NCI-H2227 (cell line): Measurements from ENCODE around the gene VPS9D1.
"Not testable (repeated sequence)": the region's sequence is repeated elsewhere in the genome, so short reads cannot be mapped to it uniquely, and the experiment has no call there.

Experiments used
- DNase-seq: peaks from one replicate; lab custom pipeline; 2025; ENCODE audit not compliant: unreplicated experiment; lab: John Stamatoyannopoulos, UW

VPS9D1 gene

DNA sequence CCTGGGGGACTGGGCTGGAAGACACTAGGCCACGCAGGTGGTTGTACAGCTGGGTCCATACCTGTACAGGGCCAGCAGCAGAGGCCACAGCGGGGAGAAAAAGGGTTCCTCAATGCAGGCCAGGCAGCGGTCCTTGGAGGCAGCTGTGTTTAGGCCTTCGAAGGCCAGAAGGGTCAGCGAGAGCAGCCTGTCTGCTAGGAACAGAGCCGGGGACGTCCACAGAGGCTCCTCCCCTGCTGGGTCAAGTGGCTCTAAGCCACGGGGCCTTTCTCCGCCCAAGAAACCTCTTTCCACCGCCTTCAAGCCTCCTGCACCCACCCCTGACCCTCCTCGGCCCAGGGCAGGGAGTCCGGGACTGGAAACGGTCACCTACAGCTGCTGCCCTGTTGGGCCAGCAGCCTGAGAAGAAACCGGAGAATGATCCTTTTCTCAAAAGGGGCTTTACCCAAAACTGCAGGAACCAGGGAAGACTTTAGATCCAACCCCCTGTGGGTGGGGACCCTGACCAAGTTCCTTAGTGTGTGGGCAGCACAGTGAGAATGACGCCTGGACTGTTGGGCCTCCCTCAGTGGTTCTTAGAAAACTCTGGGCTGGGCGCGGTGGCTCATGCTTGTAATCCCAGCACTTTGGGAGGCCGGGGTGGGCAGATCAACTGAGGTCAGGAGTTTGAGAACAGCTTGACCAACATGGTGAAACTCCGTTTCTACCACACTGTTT lies 10.8 kb downstream of the VPS9D1 start:
- no peak for DNase-seq

DNA sequence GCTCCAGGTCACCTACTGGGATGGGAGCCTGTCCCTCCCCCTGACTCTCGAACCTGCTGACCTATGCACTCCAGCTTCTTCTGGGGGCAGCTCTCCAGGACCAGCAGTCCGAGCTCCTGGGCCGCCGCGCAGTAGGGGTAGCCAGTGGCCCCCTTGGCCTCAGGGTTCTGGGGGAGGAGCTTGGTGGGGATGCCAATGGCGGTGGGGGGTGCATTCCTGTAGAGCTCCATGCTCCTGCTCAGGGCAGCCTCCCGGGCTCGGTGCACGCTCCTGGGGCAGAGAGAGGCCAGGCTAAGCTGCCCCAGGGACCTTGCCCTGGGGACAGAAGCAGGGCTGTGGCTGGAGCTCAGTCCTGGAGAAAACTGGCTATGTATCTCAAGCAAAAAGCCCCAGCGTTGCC lies 11.5 kb downstream of the VPS9D1 start:
- no peak for DNase-seq

- no peak for DNase-seq
Observed at GRCh38 chr16:89708481-89708931, 12.2 kb downstream of the VPS9D1 start.

- DNase-seq, result no peak
Observed at GRCh38 chr16:89707695-89708094, 13.0 kb downstream of the VPS9D1 start.

DNA sequence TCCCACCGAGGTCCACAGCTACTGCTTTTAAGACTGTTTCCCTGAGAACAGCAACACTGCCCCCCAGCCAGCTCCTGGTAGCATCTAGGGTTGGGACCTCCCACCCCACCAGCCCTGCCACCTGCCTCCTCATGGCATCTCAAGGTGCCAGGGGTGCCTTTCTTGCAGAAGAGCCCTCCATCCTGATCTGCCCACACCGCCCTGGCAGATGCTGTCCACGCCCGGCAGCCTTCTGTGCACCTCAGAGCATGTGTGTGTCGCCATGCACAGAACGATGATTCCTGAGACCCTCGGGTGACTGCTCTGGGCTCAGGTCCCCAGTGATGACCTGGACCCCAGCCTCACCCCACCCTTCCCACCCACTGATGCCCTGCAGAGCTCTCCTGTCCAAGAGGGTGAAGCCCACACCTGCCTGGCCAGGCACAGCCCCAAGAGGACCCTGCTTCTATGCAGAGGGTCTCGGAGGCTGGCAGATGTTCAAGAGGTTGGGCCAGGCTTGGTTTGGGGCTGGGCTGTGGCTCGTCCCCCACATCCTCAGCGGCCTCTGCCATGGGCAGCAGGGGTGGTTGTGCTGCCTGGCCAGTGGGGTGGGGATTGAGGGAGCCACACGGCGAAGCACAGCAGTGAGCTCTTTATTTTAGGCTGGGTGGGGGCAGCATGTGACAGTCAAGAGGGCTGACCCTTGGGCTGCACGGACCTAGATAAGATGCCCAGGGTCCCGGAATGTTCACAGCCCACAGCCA lies 14.0 kb downstream of the VPS9D1 start:
- no peak for DNase-seq

- no peak for DNase-seq
Observed at GRCh38 chr16:89705006-89705405, 15.7 kb downstream of the VPS9D1 start.

DNA sequence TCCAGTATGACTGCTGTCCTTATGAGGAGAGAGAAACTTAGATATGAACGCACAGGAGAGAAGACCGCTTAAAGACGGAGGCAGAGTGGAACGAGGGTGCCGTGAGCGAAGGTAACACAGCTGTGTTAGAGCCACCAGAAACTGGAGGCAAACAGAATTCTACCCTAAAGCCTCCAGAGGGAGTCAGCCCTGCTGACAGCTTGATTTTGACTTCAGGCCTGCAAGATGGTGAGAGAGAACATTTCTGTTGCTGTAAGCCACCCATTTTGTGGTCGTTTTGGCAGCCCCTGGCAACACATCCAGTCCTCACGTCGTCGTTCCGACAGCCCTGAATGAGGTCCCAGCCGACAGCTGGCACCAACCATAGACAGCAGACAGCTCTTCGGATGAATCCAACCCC lies 16.4 kb downstream of the VPS9D1 start:
- no peak for DNase-seq

GRCh38 chr16:89701425-89702406 lies 19.0 kb downstream of the VPS9D1 start, which contains the start of gene SPATA2L:
Gene SPATA2L (minus strand): TSS chr16:89701705. CDS start chr16:89701232, 473 bp downstream.
- DNase-seq, result peak; percentile 96

GRCh38 chr16:89700649-89701424 lies 19.9 kb downstream of the VPS9D1 start:
- DNase-seq, result peak; percentile 72

GRCh38 chr16:89700100-89700648 lies 20.5 kb downstream of the VPS9D1 start:
- DNase-seq, result peak; percentile 98

DNA sequence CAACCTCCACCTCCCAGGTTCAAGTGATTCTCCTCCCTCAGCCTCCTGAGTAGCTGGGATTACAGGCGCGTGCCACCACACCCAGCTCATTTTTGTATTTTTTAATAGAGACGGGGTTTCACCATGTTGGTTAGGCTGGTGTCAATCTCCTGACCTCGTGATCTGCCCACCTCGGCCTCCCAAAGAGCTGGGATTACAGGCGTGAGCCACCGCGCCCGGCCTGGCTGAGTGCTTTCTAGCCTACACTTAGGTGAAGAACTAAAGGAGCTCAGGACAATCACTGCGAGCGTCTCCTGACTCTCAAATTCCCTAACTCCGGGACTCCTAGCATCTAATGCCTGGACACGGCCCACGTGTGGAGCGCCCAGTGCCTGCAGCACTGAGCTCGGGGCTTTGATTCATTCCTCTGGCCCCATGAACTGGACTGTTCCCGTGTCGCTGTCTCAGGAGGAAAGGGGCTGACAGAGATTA lies 21.0 kb downstream of the VPS9D1 start:
- not testable (repeated sequence) for DNase-seq

DNA sequence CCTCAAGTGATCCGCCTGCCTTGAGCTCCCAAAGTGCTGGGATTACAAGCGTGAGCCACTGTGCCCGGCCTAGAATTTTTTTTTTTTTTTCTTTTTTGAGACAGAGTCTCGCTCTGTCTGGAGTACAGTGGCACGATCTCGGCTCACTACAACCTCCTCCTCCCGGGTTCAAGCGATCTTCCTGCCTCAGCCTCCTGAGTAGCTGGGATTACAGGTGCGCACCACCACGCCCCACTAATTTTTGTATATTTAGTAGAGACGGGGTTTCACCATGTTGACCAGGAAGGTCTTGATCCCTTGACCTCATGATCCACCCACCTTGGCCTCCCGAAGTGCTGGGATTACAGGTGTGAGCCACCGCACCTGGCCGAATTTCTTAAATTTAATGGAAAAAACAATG lies 22.0 kb downstream of the VPS9D1 start:
- not testable (repeated sequence) for DNase-seq

- DNase-seq, result no peak
Observed at GRCh38 chr16:89697616-89698331, 22.9 kb downstream of the VPS9D1 start.

- DNase-seq, result no peak
Observed at GRCh38 chr16:89697161-89697615, 23.5 kb downstream of the VPS9D1 start.

DNA sequence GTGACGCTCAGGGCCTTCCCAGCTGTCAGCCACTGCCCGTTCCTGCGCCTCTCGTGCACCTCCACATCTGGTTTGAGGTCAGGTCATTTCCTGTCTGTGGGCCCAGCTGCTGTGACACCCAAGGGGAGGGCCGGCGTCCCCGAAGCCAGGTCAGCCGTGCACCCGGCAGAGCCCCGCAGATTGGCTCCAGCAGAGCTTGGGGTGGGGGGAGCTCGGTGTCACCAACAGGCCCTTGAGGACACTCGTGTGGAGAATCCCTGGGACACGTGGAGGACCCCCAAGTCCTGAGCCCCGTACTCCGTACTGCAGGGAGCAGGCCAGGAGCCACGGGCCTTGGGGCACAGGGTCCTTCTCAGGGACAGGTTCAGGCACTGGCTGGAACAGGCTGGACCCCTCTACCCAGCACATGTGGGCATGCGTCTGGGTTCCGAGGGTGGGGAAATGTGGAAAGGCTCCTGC lies 24.0 kb downstream of the VPS9D1 start:
- DNase-seq, result no peak

GRCh38 chr16:89695875-89696669 lies 24.6 kb downstream of the VPS9D1 start:
- no peak for DNase-seq

- DNase-seq, result no peak
Observed at GRCh38 chr16:89695086-89695874, 25.4 kb downstream of the VPS9D1 start.

GRCh38 chr16:89694784-89695085 lies 26.0 kb downstream of the VPS9D1 start:
- not testable (repeated sequence) for DNase-seq
